ENCODE data around the gene RCBTB1.
A peak's percentile ranks its signal among the peaks of the same experiment; 100 is the strongest.

RCBTB1 gene

DNA sequence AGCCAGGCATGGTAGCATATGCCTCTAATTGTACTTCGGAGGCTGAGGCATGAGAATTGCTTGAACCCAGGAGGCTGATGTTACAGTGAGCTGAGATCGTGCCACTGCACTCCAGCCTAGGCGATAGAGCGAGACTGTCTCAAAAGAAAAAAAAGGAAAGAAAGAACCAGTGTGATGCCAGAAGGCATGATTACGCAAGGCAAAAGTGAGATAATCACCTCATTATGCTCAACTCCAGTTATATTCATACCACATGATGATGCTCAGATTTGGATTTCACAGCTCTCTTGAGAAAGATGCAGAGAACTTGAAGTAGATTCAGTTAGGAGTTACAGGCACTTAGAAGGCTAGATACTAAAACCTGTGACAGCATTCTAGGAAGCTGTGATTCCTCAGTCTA is 21.8 kb downstream of the RCBTB1 start:
- no peak for DNase-seq (ENCODE audit: extremely low spot score)
- CTCF ChIA-PET = no interaction called here
- POLR2A ChIA-PET = no interaction called here
- no peak for TF ChIP-seq L3MBTL2 (conservative IDR thresholded peaks at IDR 0.05)
- no peak for TF ChIP-seq BHLHE40 (IDR thresholded peaks at IDR 0.05; ENCODE audit: borderline replicate concordance)
- TF ChIP-seq ZNF384 (IDR thresholded peaks at IDR 0.05) = no peak
- TF ChIP-seq CTBP1 (IDR thresholded peaks at IDR 0.05; ENCODE audit: borderline replicate concordance) = no peak
- no peak for TF ChIP-seq SP1 (IDR thresholded peaks at IDR 0.05)
- TF ChIP-seq LEF1 (IDR thresholded peaks at IDR 0.05; ENCODE audit: borderline replicate concordance) = no peak
- no peak for TF ChIP-seq ARNT (IDR thresholded peaks at IDR 0.05)
- TF ChIP-seq HDGF (IDR thresholded peaks at IDR 0.05; ENCODE audit: borderline replicate concordance) = no peak
- TF ChIP-seq ELF4 (IDR thresholded peaks at IDR 0.05) = no peak
- no peak for TF ChIP-seq FOXM1 (IDR thresholded peaks at IDR 0.05; ENCODE audit: borderline replicate concordance)
- no peak for TF ChIP-seq FOXA1 (IDR thresholded peaks at IDR 0.05)
- TF ChIP-seq TARDBP (IDR thresholded peaks at IDR 0.05) = no peak
- TF ChIP-seq, protein P1, sequence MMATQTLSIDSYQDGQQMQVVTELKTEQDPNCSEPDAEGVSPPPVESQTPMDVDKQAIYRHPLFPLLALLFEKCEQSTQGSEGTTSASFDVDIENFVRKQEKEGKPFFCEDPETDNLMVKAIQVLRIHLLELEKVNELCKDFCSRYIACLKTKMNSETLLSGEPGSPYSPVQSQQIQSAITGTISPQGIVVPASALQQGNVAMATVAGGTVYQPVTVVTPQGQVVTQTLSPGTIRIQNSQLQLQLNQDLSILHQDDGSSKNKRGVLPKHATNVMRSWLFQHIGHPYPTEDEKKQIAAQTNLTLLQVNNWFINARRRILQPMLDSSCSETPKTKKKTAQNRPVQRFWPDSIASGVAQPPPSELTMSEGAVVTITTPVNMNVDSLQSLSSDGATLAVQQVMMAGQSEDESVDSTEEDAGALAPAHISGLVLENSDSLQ (IDR thresholded peaks at IDR 0.05) = no peak
- TF ChIP-seq SUZ12 (IDR thresholded peaks at IDR 0.05) = no peak
- TF ChIP-seq FOXK2 (IDR thresholded peaks at IDR 0.05) = no peak
- TF ChIP-seq NFRKB (IDR thresholded peaks at IDR 0.05) = no peak

DNA sequence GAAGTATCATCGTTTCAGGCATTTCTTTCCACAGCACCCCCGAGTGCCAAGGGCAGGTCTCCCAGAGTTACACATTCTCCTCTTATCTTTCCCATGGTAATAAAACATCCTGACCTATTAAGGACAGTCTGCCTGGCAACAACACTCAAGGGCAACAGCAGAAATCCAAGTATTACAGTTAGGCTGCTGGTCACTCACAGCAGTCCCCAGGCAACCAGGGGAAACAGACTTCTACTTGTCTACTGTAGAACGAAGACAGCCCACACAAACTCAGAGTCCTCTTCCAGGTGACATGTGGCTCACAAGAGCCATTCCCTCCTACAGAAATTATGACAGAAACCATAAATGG is 24.3 kb downstream of the RCBTB1 start:
- no peak for TF ChIP-seq SUZ12 (IDR thresholded peaks at IDR 0.05)
- TF ChIP-seq NFRKB (IDR thresholded peaks at IDR 0.05) = no peak
- TF ChIP-seq FOXK2 (IDR thresholded peaks at IDR 0.05) = no peak
- TF ChIP-seq, protein P1 (IDR thresholded peaks at IDR 0.05) = no peak
- no peak for TF ChIP-seq ELF4 (IDR thresholded peaks at IDR 0.05)
- TF ChIP-seq ZNF384 (IDR thresholded peaks at IDR 0.05) = no peak
- no peak for TF ChIP-seq FOXM1 (IDR thresholded peaks at IDR 0.05; ENCODE audit: borderline replicate concordance)
- TF ChIP-seq FOXA1 (IDR thresholded peaks at IDR 0.05) = no peak
- no peak for TF ChIP-seq LEF1 (IDR thresholded peaks at IDR 0.05; ENCODE audit: borderline replicate concordance)
- no peak for TF ChIP-seq ARNT (IDR thresholded peaks at IDR 0.05)
- TF ChIP-seq L3MBTL2 (conservative IDR thresholded peaks at IDR 0.05) = no peak
- no peak for TF ChIP-seq CTBP1 (IDR thresholded peaks at IDR 0.05; ENCODE audit: borderline replicate concordance)
- no peak for TF ChIP-seq TARDBP (IDR thresholded peaks at IDR 0.05)
- no peak for TF ChIP-seq BHLHE40 (IDR thresholded peaks at IDR 0.05; ENCODE audit: borderline replicate concordance)
- no peak for TF ChIP-seq SP1 (IDR thresholded peaks at IDR 0.05)
- TF ChIP-seq HDGF (IDR thresholded peaks at IDR 0.05; ENCODE audit: borderline replicate concordance) = no peak
- CTCF ChIA-PET = no interaction called here
- DNase-seq (ENCODE audit: extremely low spot score) = no peak
- POLR2A ChIA-PET = no interaction called here

DNA sequence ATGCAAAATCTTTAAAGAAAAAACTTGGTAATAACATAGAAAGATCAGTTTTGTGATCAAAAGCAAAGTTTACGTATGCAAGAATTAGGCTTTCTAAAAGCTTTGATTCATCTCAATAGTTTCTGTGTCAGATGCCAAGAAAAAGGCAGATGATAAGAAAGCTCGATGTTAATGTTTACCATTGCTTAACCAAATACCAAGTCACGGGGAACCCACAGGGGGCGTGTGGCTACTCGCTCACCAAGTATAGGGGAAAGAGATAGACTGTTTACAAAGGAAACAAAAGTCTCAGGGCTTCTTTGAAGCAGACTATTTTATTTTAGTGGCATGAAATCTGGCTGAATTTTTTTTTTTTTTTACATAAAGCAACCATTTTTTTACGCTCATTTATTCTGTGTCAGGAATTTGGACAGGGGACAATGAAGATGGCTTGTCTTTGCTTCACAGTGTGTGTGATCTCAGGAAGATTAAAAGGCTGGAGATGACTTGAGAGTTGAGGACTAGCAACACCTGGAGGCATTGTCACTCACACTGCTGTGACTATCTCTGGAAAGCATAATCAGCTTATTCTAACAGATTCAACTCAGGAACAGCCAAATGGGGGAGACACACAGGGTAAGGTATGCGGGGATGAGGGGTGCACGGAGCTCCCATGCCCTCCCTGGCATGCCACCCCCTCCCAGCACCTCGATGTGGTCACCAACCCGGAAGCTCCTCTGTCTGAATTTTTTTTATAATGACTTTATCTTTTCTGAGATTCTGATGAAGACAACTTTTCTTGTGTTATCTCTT is 24.9 kb downstream of the RCBTB1 start:
- ChIA-PET CTCF (interaction anchor here (1.1 kb wide), 1 partner anchor 10 kb away, joined by 3 read pairs; no protein-coding TSS in a partner anchor), POLR2A (no interaction called here)
- no peak for TF ChIP-seq TARDBP (IDR thresholded peaks at IDR 0.05)
- TF ChIP-seq CTBP1 (IDR thresholded peaks at IDR 0.05; ENCODE audit: borderline replicate concordance) = no peak
- no peak for TF ChIP-seq LEF1 (IDR thresholded peaks at IDR 0.05; ENCODE audit: borderline replicate concordance)
- no peak for TF ChIP-seq BHLHE40 (IDR thresholded peaks at IDR 0.05; ENCODE audit: borderline replicate concordance)
- TF ChIP-seq HDGF (IDR thresholded peaks at IDR 0.05; ENCODE audit: borderline replicate concordance) = no peak
- no peak for TF ChIP-seq ZNF384 (IDR thresholded peaks at IDR 0.05)
- no peak for TF ChIP-seq NFRKB (IDR thresholded peaks at IDR 0.05)
- no peak for TF ChIP-seq FOXA1 (IDR thresholded peaks at IDR 0.05)
- TF ChIP-seq SP1 (IDR thresholded peaks at IDR 0.05) = no peak
- no peak for TF ChIP-seq ARNT (IDR thresholded peaks at IDR 0.05)
- TF ChIP-seq FOXM1 (IDR thresholded peaks at IDR 0.05; ENCODE audit: borderline replicate concordance) = no peak
- no peak for TF ChIP-seq L3MBTL2 (conservative IDR thresholded peaks at IDR 0.05)
- TF ChIP-seq SUZ12 (IDR thresholded peaks at IDR 0.05) = no peak
- no peak for TF ChIP-seq ELF4 (IDR thresholded peaks at IDR 0.05)
- TF ChIP-seq, protein P1 (IDR thresholded peaks at IDR 0.05) = no peak
- no peak for TF ChIP-seq FOXK2 (IDR thresholded peaks at IDR 0.05)
- peak; percentile 14 for DNase-seq (ENCODE audit: extremely low spot score)

DNA sequence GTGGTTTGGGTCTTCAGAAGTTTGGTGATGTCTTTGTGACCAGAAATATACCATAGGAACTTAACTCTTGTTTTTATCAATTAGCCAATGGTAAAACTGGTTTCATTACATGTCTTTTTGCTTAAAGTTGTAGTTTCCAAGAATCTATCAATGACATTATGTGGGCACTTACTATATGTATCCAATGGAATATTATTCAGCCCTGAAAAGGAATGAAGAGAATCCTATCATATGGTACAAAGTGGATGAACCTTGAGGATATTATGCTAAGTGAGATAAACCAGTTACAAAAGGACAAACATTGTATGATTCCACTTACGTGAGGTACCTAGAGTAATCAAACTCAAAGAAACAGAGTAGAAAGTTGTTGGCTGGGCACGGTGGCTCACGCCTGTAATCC is 26.4 kb downstream of the RCBTB1 start:
- ChIA-PET CTCF (no interaction called here), POLR2A (no interaction called here)
- TF ChIP-seq L3MBTL2 (conservative IDR thresholded peaks at IDR 0.05) (no peak), LEF1 (IDR thresholded peaks at IDR 0.05; ENCODE audit: borderline replicate concordance) (no peak)
- TF ChIP-seq, protein P1 (IDR thresholded peaks at IDR 0.05) = no peak
- DNase-seq (ENCODE audit: extremely low spot score) = no peak

DNA sequence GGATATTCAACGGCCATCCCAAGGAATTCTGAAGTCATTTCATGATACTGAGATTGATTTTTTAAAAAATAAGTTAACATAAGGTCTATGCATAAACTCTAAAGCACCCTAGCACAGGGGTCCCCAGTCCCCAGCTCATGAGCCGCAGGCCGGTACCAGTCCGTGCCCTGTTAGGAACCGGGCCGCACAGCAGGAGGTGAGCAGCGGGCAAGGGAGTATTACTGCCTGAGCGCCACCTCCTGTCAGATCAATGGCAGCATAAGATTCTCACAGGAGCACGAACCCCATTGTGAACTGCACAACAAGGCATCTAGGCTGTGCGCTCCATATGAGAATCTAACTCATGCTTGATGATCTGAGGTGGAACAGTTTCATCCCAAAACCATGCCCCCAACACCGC is 31.0 kb downstream of the RCBTB1 start:
- no peak for TF ChIP-seq HDGF (IDR thresholded peaks at IDR 0.05; ENCODE audit: borderline replicate concordance)
- DNase-seq (ENCODE audit: extremely low spot score) = no peak
- ChIA-PET POLR2A (no interaction called here), CTCF (no interaction called here)

DNA sequence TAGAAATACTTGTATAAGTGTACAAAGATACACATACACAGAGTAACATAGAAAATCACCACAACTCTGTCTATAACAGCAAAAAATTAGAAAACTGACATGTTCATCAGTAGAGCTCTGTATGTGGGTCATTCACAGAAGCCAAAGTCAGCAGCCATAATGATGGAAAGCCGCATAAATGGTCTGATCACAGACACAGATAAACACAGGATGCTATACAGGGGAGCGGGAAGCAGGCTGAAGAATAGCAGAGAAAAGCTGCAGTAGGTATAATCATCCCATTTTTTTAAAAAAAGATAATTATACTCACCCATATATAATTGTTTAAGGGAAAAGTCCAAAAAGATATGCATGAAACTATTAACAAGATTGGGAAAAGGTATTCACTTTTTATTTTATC is 31.5 kb downstream of the RCBTB1 start:
- CTCF ChIA-PET = no interaction called here
- TF ChIP-seq L3MBTL2 (conservative IDR thresholded peaks at IDR 0.05) (no peak), HDGF (IDR thresholded peaks at IDR 0.05; ENCODE audit: borderline replicate concordance) (no peak), TARDBP (IDR thresholded peaks at IDR 0.05) (no peak), ZNF384 (IDR thresholded peaks at IDR 0.05) (no peak), LEF1 (IDR thresholded peaks at IDR 0.05; ENCODE audit: borderline replicate concordance) (no peak), NFRKB (IDR thresholded peaks at IDR 0.05) (no peak), FOXA1 (IDR thresholded peaks at IDR 0.05) (no peak), SUZ12 (IDR thresholded peaks at IDR 0.05) (no peak)
- POLR2A ChIA-PET = no interaction called here

More for the DNA sequence above, 31.5 kb downstream of the RCBTB1 start:
- DNase-seq (ENCODE audit: extremely low spot score) = no peak
